KBM-7 (cell line): ENCODE measurements around the gene TRAPPC12.
"Not testable (repeated sequence)": the region's sequence is repeated elsewhere in the genome, so short reads cannot be mapped to it uniquely, and the experiment has no call there.

ENCODE experiments used
- DNase-seq: peaks from one replicate; pipeline ENCODE4 v3.0.0-alpha.2; 2015
- in situ Hi-C: fragments of 300-500 bp; cut with MboI; formaldehyde crosslinking; loops from 2 replicates; pipeline ENCODE4 v1.14.3; 2020; ENCODE audit warnings: low sequenced_read_pairs, low pct_unique_long_range_greater_than_20kb, mixed read lengths

TRAPPC12 gene

DNA sequence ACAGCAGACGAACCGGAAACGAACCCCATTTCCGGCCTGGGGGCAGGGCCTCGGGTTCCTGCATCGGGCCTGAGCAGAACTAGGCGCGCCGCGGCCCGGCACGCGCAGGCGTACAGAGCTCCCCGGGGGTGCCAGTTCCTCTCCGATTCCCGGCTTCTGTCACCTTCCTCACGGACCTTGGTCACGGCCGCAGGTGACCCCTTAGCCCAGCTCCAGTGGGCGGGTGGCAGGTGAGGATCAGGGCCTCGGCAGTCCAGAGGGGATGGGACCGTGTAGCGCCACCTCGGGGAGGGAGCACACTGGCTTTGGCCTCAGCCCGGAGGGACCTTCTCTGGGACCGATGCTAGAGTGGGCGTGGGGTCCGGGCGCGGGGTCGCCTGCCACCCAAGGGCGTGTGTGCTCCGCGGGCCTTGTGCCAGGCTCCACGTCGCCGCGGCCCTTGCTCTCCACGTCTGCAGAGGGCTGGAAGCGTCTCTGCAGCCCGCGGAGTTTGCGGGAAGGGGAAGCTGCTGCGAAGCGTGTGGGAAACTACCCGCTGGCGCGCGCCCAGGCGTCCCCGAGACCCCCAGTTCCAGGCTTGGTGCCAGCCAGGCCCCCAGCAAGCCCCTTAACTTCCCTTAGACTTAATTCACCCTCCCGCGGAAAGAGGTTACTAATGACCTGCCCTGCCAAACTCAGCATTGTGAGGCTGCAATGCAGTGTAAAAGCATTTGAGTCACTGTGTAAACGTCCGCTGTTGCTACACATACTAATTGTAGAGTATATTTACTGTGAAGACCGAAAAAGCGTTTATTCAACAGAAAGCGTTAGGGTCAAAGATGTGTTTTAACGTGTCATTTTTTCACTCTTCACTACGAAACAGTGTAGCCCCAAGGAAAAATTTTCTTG, at the start of gene TRAPPC12:
TSS of gene TRAPPC12 (plus strand) at position 48 of the 888 bp plus-strand sequence. CDS start 7,930 bp downstream, outside the sequence.
- peak; percentile 94 for DNase-seq
- in situ Hi-C loops, result no loop called here

DNA sequence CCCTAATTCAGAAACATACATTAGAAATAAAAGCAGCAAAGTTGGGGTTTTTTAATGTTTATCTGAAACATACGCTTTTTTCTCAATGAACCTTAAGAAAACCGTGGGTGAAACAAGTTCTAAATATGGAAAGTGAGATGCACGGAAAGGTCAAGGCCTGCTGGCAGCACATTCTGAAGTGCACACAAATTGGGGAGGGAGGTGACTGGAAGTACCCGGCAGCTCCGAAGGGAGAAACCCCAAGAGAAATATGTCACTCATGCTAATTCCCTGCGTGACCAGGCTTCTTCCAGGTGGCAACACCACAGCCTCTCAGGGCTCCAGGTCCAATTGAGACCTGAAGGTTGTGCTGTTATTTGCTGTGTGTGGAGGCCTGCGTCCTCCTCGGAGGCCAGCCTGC, 47.4 kb upstream of the TRAPPC12 start:
- in situ Hi-C loops, result no loop called here
- no peak for DNase-seq

DNA sequence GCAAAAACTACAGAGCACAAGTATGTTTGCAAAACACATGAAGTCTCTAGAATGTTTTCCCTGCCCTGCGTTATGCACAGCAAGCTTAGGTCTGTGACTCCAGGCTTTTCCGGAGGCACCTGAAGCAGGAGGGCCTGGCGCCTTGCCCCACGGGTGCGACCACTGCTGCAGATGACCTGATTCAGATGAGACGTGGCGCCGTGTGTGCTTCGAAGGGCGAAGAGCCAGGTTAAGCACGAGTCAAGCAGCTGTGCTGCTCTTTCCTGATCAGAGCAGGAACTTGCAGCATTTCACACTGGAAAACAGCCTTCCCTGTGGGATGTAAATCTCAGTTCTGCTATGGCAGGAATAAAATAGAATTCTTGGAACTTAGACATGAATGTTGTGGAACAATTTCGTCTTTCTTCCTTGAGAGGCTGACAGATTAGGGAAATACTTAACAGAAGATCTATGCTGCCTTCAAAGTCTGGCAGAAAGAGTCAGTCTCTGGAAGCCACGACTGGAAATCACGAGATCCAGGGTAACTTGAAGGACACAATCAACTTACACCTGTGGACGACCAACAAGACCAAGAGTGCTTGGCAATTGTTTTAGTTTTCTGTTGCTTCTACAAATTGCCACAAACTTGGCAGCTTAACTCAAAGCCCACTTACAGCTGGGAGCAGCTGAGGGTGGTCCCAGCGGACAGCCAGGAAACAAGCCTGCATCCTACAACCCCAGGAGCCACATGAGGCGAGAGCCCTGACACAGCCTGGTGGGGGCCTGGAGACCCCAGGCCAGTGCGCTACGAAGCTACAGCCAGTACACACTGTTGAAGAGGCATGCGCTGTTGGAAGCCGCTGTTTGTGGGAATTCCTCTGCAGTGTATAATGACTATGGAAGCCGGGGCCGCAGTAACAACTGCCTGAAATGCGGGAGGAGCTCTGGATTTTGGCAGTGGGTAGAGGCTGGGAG, 44.8 kb upstream of the TRAPPC12 start:
- in situ Hi-C loops, result no loop called here
- DNase-seq, result no peak

DNA sequence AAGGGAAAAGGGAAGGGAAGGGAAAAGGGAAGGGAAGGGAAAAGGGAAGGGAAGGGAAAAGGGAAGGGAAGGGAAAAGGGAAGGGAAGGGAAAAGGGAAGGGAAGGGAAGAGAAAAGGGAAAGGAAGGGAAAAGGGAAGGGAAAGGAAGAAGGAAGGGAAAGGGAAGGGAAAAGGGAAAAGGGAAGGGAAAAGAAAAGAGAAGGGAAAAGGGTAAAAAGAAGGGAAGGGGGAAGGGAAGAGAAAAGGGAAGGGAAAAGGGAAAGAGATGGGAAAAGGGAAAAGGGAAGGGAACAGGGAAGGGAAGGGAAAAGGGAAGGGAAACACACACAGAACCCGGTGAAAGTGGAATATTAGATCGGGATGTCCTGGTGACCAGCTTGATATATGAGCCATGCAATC, 42.6 kb upstream of the TRAPPC12 start:
- in situ Hi-C loops, result no loop called here
- DNase-seq, result no peak

DNA sequence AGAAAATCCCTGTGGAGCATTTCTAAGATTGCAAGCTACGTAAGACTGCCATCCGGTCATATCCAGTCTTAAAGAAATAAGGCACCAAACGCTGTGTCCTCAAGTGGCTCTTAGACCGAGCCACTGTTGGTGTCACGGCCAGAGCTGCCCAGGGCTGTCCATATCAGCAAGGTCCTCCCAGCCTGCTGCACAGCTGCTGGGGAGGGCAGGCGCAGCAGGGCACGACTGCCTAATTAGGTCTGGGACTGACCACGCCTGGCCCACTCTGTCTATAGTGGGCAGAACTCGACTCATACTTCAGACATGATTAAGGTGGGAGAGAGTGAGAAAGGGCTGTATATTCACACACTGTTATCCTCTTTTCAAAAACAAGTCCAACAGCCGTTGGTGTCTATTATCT, 41.2 kb upstream of the TRAPPC12 start:
- no peak for DNase-seq
- in situ Hi-C loops, result no loop called here

DNA sequence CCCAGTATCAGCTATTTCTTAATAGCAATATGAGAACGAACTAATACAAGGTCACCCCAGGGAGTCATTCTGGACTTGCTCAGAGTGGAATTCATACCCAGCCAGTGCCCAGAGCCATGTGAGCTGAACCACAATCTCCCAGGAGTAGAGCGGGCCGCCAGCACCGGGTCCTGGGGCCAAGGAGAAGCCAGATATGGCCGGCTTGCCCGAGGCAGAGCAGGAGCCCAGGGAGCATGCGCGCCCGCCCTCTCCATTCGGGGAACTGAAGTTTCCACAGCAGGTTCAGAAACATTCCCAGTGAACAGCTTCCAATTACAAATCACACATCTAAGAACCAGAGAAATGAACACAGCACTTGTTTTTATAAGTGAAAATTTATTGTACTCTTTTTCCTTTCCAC, 39.4 kb upstream of the TRAPPC12 start:
- in situ Hi-C loops, result no loop called here
- no peak for DNase-seq

DNA sequence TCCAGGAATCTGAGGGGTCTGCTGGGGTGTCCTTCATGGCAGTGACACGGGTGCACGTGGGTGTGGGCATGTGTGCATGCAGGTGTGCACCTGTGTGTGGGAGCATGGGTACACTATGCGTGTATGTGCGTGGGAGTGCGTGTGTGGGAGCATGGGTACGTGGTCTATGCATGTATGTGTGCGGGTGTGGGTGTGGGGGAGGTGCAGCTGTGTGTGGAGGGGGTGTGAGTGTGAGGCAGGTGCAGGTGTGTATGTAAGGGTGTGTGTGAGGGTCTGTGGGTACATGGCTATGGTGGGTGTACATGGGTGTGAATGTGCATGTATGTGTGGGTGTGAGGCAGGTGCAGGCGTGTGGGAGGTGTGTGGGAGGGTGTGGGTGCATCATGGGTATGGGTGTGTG, 38.2 kb upstream of the TRAPPC12 start:
- no peak for DNase-seq
- in situ Hi-C loops, result no loop called here

DNA sequence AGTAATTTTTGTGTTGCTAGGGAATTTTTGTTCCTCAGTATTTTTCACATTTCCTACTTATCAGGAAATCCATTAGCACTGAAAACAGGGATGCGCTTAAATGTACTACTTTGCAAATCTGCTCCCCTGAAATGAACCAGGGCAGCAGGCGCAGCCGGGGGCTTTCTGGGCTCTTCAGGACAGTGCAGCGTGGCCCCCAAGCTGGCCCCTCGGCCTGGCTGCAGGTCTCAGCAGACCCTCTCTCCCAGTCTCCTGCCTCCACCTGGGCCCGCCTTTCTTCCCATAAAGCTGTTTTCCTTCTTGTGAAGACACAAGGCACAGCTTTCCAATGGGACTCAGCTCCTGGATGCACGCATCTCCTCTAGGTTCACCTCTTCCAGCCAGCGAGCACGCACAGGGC, 37.2 kb upstream of the TRAPPC12 start:
- no peak for DNase-seq
- in situ Hi-C loops, result no loop called here

DNA sequence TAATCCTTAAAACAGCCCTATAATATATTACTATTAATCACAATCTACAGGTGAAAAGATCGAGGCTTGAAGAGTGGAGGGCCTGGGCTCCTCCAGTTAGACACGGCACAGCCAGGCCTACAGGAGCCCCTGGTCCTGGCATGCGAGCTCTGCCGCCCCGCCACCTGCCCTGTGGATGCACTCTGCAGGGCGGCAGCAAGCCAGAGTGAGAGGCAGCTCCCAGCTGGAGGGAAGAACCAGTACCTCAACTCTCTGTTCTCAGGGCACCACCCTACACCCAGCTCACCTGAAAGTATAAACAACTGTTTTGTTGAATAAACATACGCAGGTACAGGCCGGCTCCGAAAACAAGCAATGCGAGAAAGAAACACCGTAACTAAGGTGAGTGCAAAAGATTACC, 36.5 kb upstream of the TRAPPC12 start:
- in situ Hi-C loops, result no loop called here
- DNase-seq, result no peak

DNA sequence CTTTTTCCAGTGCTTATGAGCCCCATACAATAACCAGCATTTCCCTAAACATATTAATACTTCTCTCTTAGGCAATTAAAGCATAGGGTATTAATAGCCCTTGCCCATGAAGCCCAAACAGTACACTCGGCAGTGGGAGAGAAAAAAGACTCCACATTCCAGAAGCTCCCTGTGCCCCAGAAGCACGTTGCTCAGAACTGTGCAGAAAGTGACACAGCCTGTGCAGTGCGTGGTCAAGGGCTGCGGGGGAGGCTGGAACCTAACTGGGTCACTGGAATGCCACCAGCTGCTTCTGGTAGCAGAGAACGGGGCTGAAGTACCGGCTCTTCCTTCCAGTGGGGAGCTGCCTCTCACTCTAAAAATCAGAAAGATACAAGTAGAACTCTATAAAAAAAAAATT, 34.6 kb upstream of the TRAPPC12 start:
- no peak for DNase-seq
- in situ Hi-C loops, result no loop called here

DNA sequence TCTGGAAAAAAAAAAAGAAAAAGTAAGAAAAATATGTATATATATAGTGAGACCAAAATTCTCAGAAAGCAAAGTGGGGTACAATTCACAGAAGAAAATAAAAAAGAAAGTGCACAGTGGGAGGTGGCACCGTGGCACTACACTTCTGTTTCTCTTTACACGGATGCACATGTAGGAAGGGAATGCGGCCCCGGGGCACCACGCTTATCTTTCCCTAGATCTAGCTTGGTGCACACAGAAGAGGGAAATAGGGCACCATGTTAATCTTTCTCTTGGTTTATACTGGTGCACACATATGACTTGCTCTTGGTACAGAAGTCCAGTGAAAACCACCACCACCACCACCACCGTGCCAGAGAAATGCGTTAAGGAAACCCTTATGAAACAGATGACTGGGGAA, 33.9 kb upstream of the TRAPPC12 start:
- in situ Hi-C loops, result no loop called here
- DNase-seq, result no peak

DNA sequence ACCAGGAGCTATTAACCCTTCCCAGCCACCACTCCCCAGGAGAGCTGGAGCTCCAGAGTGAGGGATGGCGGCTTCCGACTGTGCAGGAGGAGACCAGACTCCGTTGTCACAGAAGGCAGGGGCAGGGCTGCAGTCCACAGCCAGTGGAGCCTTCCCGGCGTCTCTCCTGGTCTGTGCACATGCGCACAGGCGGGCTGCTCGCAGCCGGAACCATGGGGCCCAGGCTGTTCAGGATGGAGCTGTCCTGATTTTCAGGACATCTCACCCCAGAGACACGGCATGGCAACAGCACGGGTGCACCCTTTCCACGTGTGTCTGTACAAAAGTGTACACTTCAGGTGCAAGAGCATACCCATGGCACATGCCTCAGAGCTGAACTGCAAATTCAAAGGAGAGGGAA, 30.7 kb upstream of the TRAPPC12 start:
- DNase-seq, result no peak

DNA sequence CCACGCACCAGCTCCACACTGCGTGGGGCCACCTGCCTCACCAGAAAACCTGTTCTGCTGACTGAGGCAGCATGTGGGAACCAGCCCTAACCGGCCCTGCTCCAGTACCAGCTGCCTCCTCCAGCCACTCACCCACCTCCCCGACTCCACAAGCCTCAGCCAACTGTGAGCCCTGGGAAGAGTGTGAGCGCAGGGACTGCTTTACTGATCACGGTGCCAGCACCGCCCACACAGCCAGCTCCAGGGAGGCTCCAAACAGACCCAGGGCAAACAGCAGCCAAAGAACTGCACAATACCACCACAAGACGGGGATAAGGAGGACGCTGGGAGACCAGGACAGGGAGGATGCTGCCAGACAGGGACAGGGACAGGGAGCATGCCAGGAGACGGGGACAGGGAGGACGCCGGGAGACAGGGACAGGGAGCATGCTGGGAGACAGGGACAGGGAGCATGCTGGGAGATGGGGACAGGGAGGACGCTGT, 30.2 kb upstream of the TRAPPC12 start:
- no peak for DNase-seq
- in situ Hi-C loops, result no loop called here

More for the DNA sequence above, 30.7 kb upstream of the TRAPPC12 start:
- in situ Hi-C loops, result no loop called here

DNA sequence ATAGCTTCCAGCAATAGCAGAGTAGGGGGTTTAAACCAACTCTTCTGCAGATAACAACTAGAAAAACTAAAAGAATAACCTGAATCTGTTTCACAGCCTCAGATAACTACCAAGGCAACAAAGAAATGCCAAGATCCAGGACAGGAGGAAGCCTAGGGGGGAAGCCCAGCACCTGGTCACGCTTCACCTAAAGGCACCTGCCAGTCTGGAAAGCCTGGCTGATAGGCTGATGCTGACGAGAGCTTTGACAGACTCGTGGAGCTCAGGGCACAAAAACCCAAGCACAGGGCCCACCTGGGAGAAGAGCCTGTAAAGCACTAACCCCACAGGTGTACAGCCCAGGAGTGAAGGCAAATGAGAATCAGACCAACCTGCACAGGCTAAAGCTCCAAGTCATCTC, 24.5 kb upstream of the TRAPPC12 start:
- no peak for DNase-seq

DNA sequence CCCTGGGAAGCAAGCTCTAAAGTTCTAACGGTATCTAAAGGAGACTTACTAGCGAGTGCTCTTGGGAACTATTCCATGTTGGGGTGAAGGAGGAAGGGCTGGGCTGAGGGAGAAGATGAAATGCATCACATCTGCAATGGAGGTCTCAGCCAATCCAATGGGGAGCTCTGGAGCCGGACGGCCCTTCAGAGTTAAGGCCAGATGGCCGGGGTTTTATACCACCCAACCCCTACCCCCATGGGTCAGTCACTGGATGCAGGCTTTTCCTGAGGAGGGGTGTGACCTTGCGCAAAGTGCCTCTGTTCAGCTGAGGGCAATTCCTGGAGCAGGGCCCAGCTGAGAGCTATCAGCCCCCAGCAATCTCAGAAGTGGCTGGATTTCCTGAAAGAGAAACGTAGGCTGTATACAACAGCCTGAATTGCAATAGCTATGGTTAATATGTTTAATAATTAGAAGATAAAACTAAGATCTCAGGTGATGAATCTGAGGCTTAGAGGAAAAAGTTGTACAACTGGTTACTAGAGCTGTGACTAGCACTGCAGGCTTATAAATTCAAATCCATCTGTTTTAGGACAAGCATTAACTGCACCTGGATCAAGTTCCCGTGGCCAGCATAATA, 23.4 kb upstream of the TRAPPC12 start:
- in situ Hi-C loops, result no loop called here

More for the DNA sequence above, 24.5 kb upstream of the TRAPPC12 start:
- in situ Hi-C loops, result no loop called here

DNA sequence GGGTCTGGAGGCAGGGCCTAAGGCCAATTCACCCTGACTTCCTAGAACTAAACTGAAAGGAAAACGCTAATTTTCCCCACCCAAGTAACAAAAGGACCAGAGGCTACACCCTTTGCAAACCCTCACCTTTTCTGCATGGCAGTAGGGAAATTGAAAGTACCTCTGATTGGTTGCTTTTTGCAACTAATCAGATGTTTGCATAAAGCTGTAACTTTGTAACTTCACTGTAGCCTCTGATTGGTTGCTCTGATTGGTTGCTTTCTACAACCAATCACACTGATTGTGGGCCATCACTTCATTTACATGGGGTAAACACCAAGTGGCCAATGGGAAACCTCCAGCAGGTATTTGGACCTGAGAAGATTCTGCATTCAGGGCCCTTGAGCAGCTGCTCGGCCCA, 22.7 kb upstream of the TRAPPC12 start:
- no peak for DNase-seq
- in situ Hi-C loops, result no loop called here

More for the DNA sequence above, 23.4 kb upstream of the TRAPPC12 start:
- DNase-seq, result no peak

DNA sequence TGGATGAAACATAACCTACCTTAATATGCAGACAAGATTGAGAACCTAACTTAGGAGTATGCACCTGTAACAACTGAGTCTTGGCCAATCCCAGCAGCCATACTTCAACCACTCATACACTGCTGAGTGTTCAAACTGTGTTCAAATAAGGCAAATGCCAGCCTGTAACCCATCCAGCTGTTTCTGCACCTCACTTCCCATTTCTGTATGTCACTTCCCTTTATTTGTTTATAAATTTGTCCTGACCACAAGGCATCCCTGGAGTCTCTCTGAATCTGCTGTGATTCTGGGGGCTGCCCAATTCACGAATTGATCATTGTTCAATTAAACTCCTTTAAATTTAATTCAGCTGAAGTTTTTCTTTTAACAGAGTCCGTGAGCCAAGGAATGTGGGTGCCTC, 22.0 kb upstream of the TRAPPC12 start:
- in situ Hi-C loops, result not testable (repeated sequence)
- DNase-seq, result peak; percentile 73

DNA sequence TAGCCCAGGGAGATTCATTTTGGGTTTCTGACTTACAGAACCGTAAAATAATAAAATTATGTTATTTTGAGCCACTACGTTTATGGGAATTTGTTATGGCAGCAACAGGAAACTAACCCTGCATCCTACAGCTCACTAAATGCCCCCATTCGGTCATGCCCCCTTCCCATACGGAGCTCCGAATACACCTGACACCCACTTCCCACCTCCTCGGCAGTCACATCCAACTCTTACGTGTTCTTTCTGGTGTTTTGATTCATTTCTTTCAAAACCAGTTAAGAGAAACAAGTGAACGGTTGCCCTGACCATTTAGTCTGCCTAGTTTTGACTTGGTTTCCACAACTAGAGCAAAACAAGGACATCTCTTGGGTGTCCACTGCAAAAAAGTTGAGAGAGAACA, 21.6 kb upstream of the TRAPPC12 start:
- in situ Hi-C loops, result no loop called here
- no peak for DNase-seq
